Caco-2 (cell line): ENCODE results near the gene PRXL2B. TPM values are rescaled to one million over a fixed set of nuclear protein-coding genes. Genes with fewer than 3 reads are reported as not detected.
A peak's percentile ranks its signal among the peaks of the same experiment; 100 is the strongest.

Source experiments
- BruUV-seq: library from RNA; stranded (reverse); fragments of 400-500 nt; replicated peaks from 2 replicates; lab custom pipeline; 2021; lab: Mats Ljungman, UMichigan
- CTCF ChIA-PET: fragments of 300-600 bp; sonication (Branson Sonifier 250); formaldehyde crosslinking; loops from one replicate; lab custom pipeline; 2022; ENCODE audit warnings: antibody characterized with exemption; lab: Charles Lee
- POLR2A ChIA-PET: fragments of 300-600 bp; sonication (Branson Sonifier 250); formaldehyde crosslinking; loops from one replicate; lab custom pipeline; 2022; ENCODE audit warnings: antibody characterized with exemption; lab: Charles Lee
- DNase-seq, 2 experiments: peaks; one replicate each; pipeline versions ENCODE4 v3.0.0 to v3.0.0-alpha.2; 2020 to 2022
- H3K27me3 ChIP-seq: replicated peaks from 2 replicates; pipeline ENCODE4 v1.6.0; 2011; ENCODE audit warnings: low read length; ENCODE audit not compliant: control insufficient read depth, insufficient read depth
- H3K36me3 ChIP-seq: 2 replicates; pipeline ENCODE4 v1.5.1; 2011; ENCODE audit warnings: low read length; ENCODE audit not compliant: control insufficient read depth, insufficient read depth
- H3K4me1 ChIP-seq: fragments of 250-450 bp; sonication (Bioruptor Pico); 2 replicates; pipeline ENCODE4 v1.5.1; 2020; ENCODE audit warnings: mild to moderate bottlenecking
- H3K4me3 ChIP-seq: 2 replicates; pipeline ENCODE4 v1.5.1; 2011; ENCODE audit warnings: low read depth, mild to moderate bottlenecking, control low read depth, low read length
- H3K9me3 ChIP-seq: fragments of 250-450 bp; sonication (Bioruptor Pico); 2 replicates; pipeline ENCODE4 v1.5.1; 2020; ENCODE audit warnings: mild to moderate bottlenecking, moderate library complexity
- H3K27ac Mint-ChIP-seq: one replicate; pipeline ENCODE4 v1.8.0; 2022; ENCODE audit warnings: mixed read lengths; ENCODE audit not compliant: unreplicated experiment
- H3K27me3 Mint-ChIP-seq: one replicate; pipeline ENCODE4 v1.8.0; 2022; ENCODE audit warnings: mixed read lengths; ENCODE audit not compliant: insufficient read depth, unreplicated experiment
- H3K36me3 Mint-ChIP-seq: one replicate; pipeline ENCODE4 v1.8.0; 2022; ENCODE audit warnings: mild to moderate bottlenecking, mixed read lengths; ENCODE audit not compliant: insufficient read depth, unreplicated experiment
- H3K4me1 Mint-ChIP-seq: one replicate; pipeline ENCODE4 v1.8.0; 2022; ENCODE audit warnings: low read depth, mixed read lengths; ENCODE audit not compliant: unreplicated experiment
- H3K4me3 Mint-ChIP-seq: one replicate; pipeline ENCODE4 v1.8.0; 2022; ENCODE audit warnings: mild to moderate bottlenecking, moderate library complexity, mixed read lengths; ENCODE audit not compliant: unreplicated experiment
- H3K9me3 Mint-ChIP-seq: one replicate; pipeline ENCODE4 v1.8.0; 2022; ENCODE audit warnings: mixed read lengths; ENCODE audit not compliant: unreplicated experiment
- CTCF ChIP-seq, 2 experiments: fragments of 200-600 bp in 1 of 2; IDR thresholded peaks; 1 replicate in 1 of 2; 2 replicates in 1 of 2; pipeline versions ENCODE4 v1.5.1 to v1.8.0; 2011 to 2022; ENCODE audit warnings: antibody characterized with exemption in 1 of 2, control low read depth in 1 of 2, inconsistent platforms in 1 of 2, low read depth in 1 of 2, low read length in 1 of 2, mild to moderate bottlenecking in 1 of 2, moderate library complexity in 1 of 2; ENCODE audit not compliant: insufficient read depth in 1 of 2, severe bottlenecking in 1 of 2, unreplicated experiment in 1 of 2
- intact Hi-C: fragments of 100-400 bp; cut with micrococcal nuclease; formaldehyde crosslinking; loops from one replicate; pipeline ENCODE4 v1.10.0; 2022; ENCODE audit not compliant: unreplicated experiment
- total RNA-seq: library from RNA; stranded (reverse); gene quantifications from 2 replicates; pipeline ENCODE4 v1.2.3, GENCODE V29; 2022

Gene PRXL2B
- total RNA-seq, 1 experiment from 2014 or later: 16.2 TPM

DNA sequence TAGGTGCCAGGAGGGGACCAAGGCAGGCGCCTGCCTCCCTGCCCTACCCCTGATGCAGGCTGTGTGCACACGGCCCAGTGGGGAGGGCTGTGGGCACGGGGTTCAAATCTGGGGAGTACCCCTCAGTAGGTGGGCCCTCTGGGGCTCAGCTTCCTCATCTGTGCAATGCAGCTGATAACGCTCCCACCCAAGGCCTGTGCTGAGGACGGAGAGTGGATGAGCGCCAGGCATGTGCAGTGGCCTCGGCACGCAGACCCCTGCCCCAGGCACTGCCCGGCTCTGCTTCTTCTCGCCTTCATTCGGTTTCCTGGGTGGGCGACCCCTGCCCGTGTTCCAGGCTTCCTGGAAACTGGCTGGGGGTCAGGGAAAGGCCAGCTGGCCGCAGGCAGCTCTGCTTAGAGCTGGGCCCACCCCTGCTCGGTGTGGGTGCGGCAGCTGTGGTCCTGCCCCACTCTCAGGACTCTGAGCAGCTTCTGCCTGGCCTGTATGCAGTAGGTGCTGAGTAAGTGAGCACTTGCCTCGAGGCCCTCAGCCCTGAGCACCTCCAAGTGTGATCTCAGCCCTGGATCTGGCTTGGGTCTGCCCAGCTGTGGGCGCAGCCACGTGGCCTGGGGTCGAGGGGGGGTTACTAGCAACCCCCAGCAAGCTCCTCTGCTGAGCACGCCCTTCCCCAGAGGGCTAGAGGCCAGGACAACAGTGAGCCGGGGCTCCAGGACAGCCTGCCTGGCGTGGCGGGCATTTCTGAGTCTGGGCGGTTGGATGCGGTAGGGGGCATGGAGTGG lies 42.3 kb upstream of the PRXL2B start:
- CTCF ChIA-PET: no interaction called here
- peaks cover 8% of the 10 kb centered on the region for H3K4me1 ChIP-seq
- H3K27me3 ChIP-seq: no peaks in the 10 kb centered on the region
- no peak for TF ChIP-seq CTCF (IDR thresholded peaks at IDR 0.05; ENCODE audit: insufficient read depth in 1 of 2, low read depth in 1 of 2, low read length in 1 of 2, severe bottlenecking in 1 of 2, unreplicated experiment in 1 of 2)
- no peaks in the 10 kb centered on the region for H3K4me1 Mint-ChIP-seq
- POLR2A ChIA-PET: no interaction called here
- BruUV-seq: no TSS peak
- no peaks in the 10 kb centered on the region for H3K36me3 ChIP-seq
- no peak for DNase-seq
- no peaks in the 10 kb centered on the region for H3K9me3 Mint-ChIP-seq
- no peak overlapping the region for H3K4me3 Mint-ChIP-seq
- intact Hi-C loops: no loop called here
- H3K27me3 Mint-ChIP-seq: no peaks in the 10 kb centered on the region
- H3K27ac Mint-ChIP-seq: no peak overlapping the region
- peaks cover 6% of the 10 kb centered on the region for H3K36me3 Mint-ChIP-seq
- H3K9me3 ChIP-seq: no peaks in the 10 kb centered on the region
- no peak overlapping the region for H3K4me3 ChIP-seq

DNA sequence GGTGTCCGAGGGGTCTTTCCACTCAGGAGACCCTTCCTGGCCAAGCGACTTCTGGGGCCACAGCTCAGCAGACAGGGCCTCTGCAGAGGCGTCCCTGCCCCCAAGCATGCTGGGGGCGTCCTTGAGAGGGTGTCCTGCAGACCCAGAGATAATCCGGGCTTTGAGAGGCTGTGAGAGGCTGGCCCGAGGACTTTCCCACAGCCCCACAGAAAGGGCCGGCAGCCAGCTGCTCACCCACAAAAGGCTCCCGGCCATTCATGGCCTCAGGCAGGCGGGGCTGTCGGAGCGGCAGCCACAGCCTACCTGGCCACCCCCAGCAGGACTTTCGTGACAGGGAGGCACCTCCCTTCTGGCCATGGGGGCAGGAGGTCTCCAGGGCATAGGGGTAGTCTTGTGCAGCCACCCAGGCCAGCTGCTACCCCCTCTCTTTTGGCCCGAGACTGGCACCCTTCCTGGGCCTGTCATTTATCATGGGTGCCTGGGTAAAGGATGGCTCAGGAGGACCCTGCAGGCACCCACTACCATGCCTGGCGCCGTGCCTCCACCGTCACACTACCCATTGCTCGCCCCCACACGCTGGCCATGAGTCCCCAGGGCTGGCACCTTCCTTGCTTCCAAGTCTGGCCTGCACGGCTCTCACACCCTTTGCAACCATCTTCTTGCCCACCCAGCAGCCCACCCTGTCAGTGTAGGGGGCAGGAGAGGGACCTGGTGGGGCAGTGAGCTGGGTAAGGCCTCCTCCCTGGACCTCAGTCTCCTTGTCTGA lies 41.5 kb upstream of the PRXL2B start:
- CTCF ChIA-PET: interaction anchor here (1.2 to 1.3 kb wide), 3 partner anchors 13 to 132 kb away, joined by 3 to 8 read pairs (median 4); partner anchors contain the start of gene PEX10
- TF ChIP-seq CTCF (IDR thresholded peaks at IDR 0.05; ENCODE audit: insufficient read depth in 1 of 2, low read depth in 1 of 2, low read length in 1 of 2, severe bottlenecking in 1 of 2, unreplicated experiment in 1 of 2): no peak
- H3K36me3 Mint-ChIP-seq: peaks cover 6% of the 10 kb centered on the region
- DNase-seq: no peak
- Histone ChIP-seq H3K27me3 (no peaks in the 10 kb centered on the region), H3K4me1 (peaks cover 8% of the 10 kb centered on the region), H3K4me3 (no peak overlapping the region), H3K9me3 (no peaks in the 10 kb centered on the region), H3K36me3 (no peaks in the 10 kb centered on the region)
- H3K9me3 Mint-ChIP-seq: no peaks in the 10 kb centered on the region
- POLR2A ChIA-PET: interaction anchor here (1.0 kb wide), 1 partner anchor 19 kb away, joined by 4 read pairs; the partner anchor contains the start of gene PANK4
- BruUV-seq: no TSS peak
- H3K27ac Mint-ChIP-seq: no peak overlapping the region
- H3K4me1 Mint-ChIP-seq: no peaks in the 10 kb centered on the region
- intact Hi-C loops: no loop called here
- H3K27me3 Mint-ChIP-seq: no peaks in the 10 kb centered on the region
- H3K4me3 Mint-ChIP-seq: peak overlapping the region; percentile 85
